ENCODE results near the gene IL13RA1.
A peak's percentile ranks its signal among the peaks of the same experiment; 100 is the strongest.
"Not testable (repeated sequence)": the region's sequence is repeated elsewhere in the genome, so short reads cannot be mapped to it uniquely, and the experiment has no call there.

Gene IL13RA1

GRCh38 chrX:118726887-118727685 is at the start of gene IL13RA1:
IL13RA1 (plus strand) TSS chrX:118727606; CDS start chrX:118727639, 33 bp downstream.
- peak; percentile 88 for DNase-seq (ENCODE audit: low spot score)

- no peak for DNase-seq (ENCODE audit: low spot score)
These were observed 48.1 kb upstream of the IL13RA1 start for GRCh38 chrX:118679290-118679689.

GRCh38 chrX:118682258-118683014 is 45.0 kb upstream of the IL13RA1 start:
- DNase-seq (ENCODE audit: low spot score), result no peak

GRCh38 chrX:118685393-118685792 is 42.0 kb upstream of the IL13RA1 start:
- no peak for DNase-seq (ENCODE audit: low spot score)

- no peak for DNase-seq (ENCODE audit: low spot score)
These were observed 38.5 kb upstream of the IL13RA1 start for GRCh38 chrX:118688935-118689334.

GRCh38 chrX:118693843-118694242 is 33.6 kb upstream of the IL13RA1 start:
- DNase-seq (ENCODE audit: low spot score), result no peak

- DNase-seq (ENCODE audit: low spot score), result no peak
These were observed 32.8 kb upstream of the IL13RA1 start for GRCh38 chrX:118694638-118695037.

GRCh38 chrX:118698516-118699170 is 28.8 kb upstream of the IL13RA1 start:
- DNase-seq (ENCODE audit: low spot score), result no peak

GRCh38 chrX:118702741-118703140 is 24.7 kb upstream of the IL13RA1 start:
- DNase-seq (ENCODE audit: low spot score), result no peak

GRCh38 chrX:118706681-118707080 is 20.7 kb upstream of the IL13RA1 start:
- DNase-seq (ENCODE audit: low spot score), result no peak

GRCh38 chrX:118714521-118714920 is 12.9 kb upstream of the IL13RA1 start:
- DNase-seq (ENCODE audit: low spot score), result no peak

GRCh38 chrX:118715917-118716316 is 11.5 kb upstream of the IL13RA1 start:
- DNase-seq (ENCODE audit: low spot score), result not testable (repeated sequence)

GRCh38 chrX:118716833-118717232 is 10.6 kb upstream of the IL13RA1 start:
- not testable (repeated sequence) for DNase-seq (ENCODE audit: low spot score)

- no peak for DNase-seq (ENCODE audit: low spot score)
These were observed 9.6 kb upstream of the IL13RA1 start for GRCh38 chrX:118717678-118718391.

- no peak for DNase-seq (ENCODE audit: low spot score)
These were observed 8.7 kb upstream of the IL13RA1 start for GRCh38 chrX:118718737-118719136.

- no peak for DNase-seq (ENCODE audit: low spot score)
These were observed 7.2 kb upstream of the IL13RA1 start for GRCh38 chrX:118720058-118720707.

GRCh38 chrX:118723376-118723775 is 4.0 kb upstream of the IL13RA1 start:
- DNase-seq (ENCODE audit: low spot score), result no peak

- no peak for DNase-seq (ENCODE audit: low spot score)
These were observed 3.0 kb upstream of the IL13RA1 start for GRCh38 chrX:118724365-118724764.

- DNase-seq (ENCODE audit: low spot score), result peak; percentile 26
These were observed 2.6 kb upstream of the IL13RA1 start for GRCh38 chrX:118724775-118725174.

- DNase-seq (ENCODE audit: low spot score), result no peak
These were observed 1.0 kb upstream of the IL13RA1 start for GRCh38 chrX:118726396-118726795.

- DNase-seq (ENCODE audit: low spot score), result peak; percentile 28
These were observed 407 bp downstream of the IL13RA1 start for GRCh38 chrX:118727686-118728339.
